Stimulated activated CD4-positive, alpha-beta T cell treated with anti-CD3 and anti-CD28 coated beads, Interleukin-1b, Interleukin-23, amount 100 ng/mL, for 48 hours (primary cell): Measurements from ENCODE around the gene C2CD2L.
"Not testable (repeated sequence)": the region's sequence is repeated elsewhere in the genome, so short reads cannot be mapped to it uniquely, and the experiment has no call there.

ENCODE experiments used
- DNase-seq: peaks from one replicate; pipeline ENCODE4 v3.0.0-alpha.2; 2020

C2CD2L gene

DNA sequence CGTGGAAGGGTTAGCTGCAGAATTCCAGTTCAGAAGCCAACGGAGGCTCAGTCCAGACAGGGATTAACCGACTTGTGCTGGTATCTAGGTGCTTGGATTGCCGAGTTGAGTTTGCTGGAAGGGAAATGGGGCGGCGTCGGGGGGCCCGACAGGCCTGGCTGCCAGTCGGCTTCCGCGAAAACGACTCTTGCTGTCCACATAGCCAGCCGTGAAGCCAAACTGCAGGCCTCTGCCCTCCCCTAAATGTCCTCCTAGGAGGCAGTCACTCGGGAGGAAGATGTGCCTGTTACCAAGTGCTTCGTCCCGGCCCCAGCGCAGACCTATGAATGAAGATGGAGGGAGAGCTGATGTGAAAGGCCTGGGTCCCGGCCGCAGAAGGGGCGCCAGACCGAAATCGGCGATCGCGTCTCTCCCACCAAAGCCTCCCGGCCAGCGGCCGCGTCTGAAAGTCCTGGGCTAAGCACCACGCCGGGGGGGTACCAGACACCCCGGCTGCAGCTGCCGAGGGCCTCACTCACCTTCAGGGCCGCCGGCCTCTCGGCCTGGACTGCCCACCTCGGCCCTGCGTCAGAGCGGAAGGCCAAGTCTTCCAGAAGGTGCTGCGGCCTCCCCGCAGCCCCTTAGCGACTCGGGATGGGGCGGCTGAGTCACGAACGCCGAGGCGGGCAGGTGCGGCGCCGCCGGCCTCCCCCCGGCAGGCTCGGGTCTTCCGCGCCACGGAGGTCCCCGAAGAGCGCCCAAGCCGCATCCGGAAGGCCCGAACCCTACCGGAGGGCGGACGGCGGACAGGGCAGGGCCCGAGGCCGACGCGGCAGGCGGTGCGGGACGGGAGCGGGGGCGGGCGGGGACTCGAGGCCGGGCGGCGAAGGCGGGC lies 13.0 kb upstream of the C2CD2L start:
- peak; percentile 45 for DNase-seq

DNA sequence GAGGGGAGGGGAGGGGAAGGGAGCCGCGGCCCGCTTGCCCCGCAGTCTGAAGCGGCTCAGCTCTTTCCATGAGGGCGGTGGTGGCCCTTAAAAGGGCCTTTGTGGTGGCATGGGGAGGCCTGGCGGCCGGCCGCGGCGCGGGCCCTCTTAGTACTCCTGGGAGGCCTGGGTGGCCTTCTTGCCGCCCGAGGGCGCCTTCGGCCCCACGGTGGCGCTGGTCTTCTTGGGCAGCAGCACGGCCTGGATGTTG lies 12.4 kb upstream of the C2CD2L start:
- no peak for DNase-seq

DNA sequence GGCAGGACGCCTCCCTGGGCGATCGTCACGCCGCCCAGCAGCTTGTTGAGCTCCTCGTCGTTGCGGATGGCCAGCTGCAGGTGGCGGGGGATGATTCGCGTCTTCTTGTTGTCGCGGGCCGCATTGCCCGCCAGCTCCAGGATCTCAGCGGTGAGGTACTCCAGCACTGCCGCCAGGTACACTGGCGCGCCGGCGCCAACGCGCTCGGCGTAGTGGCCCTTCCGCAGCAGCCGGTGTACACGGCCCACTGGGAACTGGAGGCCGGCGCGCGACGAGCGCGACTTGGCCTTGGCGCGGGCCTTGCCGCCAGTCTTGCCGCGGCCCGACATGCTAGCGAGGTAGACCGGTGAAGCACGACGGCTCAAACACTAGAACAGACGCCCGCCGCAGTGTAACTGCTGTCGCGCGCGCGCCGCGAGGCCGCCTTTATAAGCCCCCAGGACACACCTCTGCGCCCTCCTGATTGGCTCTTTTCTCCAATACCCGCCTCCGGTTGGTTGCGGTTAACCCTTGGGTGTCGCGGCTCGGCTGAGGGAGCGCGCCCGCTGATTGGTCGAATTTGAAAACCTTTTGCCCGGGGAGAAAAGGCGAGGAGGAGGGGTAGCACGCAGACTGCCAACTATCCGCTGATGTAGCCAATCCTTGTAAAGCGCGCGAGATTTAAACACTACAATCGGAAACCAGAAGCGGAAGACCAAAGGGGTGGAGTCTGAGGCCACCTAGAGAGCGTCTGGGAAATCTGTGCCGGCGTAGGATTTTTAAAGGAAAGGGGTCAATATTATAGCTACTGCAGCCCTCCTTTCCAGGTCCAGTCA lies 11.9 kb upstream of the C2CD2L start:
- peak; percentile 100 for DNase-seq

DNA sequence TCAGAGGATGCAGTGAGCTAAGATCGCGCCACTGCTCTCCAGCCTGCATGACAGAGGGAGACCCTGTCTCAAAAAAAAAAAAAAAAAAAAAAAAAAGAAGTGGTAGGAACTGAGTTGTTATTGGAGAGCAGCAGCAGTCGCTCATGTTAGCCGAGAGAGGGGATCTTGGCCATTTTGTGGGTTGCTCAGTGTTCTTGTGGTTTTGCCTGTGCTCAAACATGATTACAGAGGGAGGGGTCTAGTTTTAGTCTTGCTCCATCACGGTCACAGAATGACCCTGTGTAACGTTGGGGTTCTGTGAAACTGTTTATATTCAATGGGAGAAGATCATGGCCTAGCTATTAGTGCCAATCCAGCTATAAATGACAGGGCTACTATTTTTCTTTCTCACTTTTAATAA lies 7.4 kb upstream of the C2CD2L start:
- DNase-seq: no peak

DNA sequence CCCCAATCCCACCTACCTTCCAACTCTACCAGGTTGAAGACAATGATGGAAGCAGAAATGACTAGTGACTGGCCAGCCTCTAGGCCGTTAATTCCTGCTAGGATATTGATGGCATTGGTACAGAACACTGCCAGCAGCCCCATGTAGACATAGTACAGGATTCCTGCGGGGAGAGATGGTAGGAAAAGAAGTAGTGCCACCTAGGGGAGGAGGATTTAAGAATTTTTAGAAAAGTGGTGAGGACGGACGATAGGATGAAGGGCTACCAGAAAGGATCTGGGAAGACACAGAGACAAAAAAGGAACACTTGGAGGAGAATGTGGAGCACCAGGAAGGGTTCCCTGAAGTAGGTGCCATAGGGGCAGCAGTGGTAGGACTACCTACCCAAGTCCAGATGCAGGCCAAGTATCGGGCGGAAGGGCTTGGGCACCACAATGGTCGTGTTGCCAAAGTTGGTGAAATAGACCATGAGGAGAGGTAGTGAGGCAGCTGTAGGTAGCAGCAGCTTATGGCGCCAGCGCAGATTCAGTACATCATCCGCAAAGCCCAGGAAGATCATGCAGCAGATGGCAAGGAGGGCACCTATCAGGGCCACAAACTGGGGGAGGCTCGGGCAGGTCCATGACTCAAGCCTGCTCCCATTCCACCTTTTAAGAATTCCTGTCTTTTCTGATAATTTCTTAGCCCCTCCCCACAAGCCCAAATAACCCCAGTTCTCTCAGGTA lies 6.7 kb upstream of the C2CD2L start:
- DNase-seq: no peak

DNA sequence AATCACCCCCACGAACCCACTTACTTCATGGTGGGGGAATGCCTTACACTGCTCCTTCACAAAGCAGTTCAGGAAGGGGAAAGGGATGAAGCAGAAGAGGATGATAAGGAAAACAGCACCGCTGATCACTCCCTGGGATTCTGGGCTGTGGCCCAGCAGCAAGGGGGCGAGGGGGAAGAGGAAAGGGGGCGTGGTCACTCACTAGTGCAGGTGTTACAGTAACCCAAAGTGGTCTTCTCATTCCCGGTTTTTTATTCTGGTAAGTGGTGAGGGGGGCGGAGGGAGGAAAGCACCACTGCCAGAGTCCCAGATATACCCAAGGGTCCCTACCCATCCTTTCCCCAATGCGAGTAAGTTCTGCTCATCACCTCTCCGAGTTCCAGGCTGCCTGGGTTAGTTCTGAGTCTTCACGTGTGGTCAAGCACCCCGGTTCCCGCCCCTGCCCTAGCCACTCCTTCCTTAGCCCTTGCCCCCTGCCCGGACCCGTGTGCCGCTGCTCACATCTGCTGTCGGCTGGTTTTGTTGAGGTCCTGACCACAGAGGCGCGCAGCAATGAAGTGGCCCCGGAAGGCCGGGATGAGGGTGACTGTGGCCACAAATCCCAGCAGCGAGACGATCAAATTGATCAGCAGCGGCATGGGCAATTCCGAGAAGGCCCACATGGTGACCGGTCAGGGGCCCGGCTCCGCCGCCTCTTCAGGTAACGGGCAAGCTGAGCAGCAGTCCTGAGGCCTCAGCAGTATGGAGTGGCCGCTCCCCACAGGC lies 6.0 kb upstream of the C2CD2L start:
- peak; percentile 37 for DNase-seq

DNA sequence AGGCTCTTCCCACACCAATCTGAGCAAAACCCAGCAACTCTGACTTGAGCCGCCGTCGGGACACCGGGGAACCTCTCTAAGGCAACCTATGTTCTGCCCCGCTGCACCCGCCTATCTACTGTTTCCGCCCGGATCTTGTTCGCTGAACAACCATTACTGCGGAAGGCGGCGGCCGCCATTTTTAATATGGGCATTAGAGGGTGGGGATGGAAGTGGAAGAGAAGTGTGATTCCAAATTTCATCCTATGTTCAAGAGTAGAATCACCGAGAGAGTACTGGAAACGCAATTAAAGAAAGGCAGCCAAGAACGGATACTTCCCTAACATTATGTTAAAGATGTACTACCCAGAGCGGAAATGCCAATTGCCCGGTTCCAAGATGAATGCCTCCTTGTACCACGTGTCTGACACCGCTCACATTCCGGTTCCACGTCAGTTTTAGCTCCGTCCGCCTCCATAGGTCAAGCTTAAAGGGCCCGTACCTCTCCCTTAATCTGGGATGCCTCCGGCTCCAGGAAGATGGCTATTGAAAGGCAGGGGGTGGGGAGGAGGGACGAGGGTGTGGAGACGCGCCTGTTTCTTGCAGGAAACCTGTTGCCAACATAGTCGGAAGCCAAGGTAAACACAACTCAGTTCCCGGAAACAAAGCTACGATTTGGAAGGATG lies 5.3 kb upstream of the C2CD2L start, which contains the start of gene DPAGT1:
Gene DPAGT1, minus strand, starts transcription at position 95 of the 665 bp plus-strand sequence. CDS start 198 bp downstream, outside the sequence.
- peak; percentile 88 for DNase-seq

DNA sequence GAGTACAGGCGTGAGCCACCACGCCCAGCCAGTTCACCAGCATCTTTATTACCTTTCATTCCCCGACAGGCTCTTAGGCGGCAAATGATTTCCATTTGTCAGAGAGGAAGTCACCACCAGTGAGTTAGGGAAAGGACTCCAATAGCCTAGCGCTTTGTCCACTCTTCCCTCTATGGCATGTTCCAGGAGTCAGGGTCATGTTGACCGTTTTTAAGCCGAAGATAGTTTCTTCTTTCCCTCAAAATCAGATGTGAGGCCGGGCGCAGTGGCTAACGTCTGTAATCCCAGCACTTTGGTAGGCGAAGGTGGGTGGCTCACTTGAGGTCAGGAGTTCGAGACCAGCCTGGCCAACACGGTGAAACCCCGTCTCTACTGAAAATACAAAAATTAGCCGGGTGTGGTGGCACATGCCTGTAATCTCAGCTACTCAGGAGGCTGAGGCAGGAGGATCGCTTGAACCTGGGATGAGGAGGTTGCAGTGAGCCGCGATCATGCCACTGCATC lies 3.9 kb upstream of the C2CD2L start:
- DNase-seq: not testable (repeated sequence)

DNA sequence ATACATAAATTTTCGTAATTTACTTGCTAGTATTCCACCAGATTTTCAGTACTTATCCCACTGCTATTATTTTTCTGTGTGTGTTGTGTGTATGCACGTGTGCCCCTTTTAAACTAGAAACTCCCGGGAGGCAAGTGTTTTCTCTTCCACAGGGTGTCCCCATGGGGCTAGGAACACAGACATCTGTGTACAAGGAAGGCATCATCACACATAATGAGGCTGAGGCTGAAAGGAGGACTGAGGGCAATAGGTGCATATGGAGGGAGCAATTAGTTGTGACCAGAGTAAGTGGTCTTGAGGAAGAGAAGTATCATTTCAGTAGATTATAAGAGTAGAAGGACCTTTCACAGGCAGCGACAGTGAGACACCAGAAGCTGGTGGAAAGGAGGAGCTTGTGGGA lies 3.4 kb upstream of the C2CD2L start:
- no peak for DNase-seq

DNA sequence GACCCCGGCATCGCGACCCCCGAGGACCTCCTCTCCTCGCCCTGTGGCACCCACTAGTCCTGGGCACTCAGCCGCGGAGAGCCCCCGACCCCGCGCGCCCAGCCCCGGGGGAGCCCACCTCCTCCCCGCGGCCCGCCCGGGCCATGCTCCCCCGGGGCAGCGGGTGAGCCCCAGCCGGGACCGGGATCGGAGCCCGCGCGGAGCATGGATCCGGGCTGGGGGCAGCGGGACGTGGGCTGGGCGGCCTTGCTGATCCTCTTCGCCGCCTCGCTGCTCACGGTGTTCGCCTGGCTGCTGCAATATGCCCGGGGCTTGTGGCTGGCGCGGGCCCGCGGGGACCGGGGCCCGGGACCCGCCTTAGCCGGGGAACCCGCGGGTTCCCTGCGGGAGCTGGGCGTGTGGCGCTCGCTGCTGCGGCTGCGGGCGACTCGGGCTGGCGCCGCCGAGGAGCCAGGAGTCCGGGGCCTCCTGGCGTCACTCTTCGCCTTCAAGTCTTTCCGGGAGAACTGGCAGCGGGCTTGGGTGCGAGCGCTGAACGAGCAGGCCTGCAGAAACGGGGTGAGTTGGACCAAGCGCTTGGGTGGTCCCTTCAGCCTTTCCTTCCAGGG lies 498 bp downstream of the C2CD2L start:
- no peak for DNase-seq

DNA sequence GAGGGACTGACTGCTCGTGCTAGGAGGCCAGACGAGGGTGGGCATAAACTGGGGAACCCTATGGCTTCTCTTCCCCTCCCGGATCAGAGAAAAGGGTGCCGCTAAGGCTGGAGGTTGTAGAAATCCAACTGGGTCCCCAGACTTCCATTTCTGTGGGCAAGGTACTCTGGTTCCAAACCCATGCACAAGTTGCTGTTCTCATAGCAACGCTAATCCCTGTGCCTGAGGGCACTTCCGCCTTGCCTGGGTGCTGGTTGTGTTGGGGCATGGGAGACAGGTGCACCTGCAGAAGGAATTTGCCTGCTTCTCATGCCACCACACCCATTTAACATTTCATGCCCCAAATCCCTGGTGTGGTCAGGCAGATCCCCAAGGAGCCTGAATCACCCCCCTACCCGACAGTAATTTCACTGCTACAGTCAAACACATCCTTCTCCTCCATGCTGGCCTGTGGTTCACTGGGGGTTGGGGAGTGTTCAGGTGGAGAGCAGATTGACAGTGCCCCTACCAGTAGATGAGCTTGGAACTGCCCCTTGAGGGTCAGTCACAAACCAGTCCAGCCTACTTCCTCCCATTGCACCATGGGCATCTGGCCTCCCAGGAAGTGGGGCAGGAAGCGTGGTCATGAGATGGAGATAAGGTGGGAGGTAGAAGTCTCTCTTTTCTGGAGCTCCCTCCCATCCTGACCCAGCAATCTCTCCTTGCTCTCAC lies 1.2 kb downstream of the C2CD2L start:
- DNase-seq: peak; percentile 36

DNA sequence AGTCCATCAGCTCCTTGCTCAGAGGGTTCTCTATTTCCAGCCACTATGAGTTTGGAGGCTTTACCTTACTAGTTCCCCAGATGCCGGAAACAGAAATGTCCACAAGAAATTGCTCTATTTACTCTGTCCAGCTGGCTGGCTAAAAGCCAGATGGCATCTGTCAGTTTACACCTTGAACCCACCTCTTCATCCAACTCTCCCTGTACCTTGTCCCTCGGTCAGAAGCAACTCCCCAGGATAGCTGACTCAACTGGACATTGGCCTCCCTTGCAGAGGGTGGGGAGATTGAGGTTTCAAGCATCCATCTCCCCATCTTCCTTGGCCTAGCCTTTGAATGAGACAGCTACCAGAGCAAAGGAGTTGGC lies 1.7 kb downstream of the C2CD2L start:
- no peak for DNase-seq

DNA sequence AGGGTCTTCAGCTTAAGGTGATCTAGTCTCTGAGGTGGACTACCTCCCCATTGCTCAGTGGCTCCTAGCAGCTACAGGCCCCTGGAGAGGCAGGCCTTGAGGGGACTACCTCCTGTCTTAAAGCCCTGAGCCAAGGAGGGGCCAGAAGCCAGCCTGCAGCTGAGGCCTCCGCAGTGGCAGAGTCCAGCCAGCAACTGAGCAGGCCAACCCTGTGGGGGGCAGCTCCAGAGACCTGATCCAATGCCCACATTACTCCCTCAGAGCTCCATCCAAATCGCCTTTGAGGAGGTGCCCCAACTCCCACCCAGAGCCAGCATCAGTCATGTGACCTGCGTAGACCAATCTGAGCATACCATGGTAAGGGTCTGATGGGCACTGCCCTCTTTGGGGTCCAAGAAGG lies 2.7 kb downstream of the C2CD2L start:
- DNase-seq: no peak

DNA sequence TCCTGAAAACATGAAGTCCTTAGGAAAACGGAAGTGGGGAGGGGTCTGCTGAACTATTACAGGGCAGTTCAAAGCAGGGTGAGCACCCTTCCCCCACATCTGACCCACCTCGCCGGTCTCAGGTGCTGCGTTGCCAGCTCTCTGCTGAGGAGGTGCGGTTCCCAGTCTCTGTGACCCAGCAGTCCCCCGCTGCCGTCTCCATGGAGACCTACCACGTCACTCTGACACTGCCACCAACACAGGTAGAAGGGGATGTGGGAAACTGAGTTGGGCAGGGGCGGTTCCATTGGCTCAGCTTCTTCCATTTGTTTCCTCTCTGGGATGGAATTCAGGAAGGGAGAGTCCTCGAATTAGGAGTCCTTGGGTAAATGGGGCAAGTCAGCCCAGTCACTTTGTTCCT lies 3.3 kb downstream of the C2CD2L start:
- no peak for DNase-seq

DNA sequence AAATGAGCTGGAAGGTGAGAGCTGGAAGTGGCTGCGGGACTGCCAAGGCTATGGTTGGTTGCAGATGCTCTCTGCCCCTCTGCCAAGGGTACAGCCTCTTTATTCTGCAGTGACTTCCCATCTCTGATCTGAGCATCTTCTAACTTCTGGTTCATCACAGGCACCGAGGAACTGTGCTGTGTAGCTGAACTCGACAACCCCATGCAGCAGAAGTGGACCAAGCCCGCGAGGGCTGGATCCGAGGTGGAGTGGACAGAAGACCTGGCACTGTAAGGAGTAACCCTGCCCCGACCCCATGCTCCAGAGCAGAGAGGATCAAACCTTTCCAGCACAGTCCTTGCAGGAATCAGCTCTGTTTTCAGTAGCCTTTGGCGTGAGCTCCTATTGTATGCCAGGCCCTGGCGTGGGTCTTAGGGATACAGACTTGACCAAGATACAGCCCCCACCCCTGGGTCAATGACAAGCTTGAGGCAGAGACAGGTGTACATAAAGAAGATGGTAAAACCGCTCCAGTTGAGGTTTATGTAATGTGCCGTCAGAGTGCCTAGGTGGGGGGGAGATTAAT lies 4.3 kb downstream of the C2CD2L start:
- no peak for DNase-seq

DNA sequence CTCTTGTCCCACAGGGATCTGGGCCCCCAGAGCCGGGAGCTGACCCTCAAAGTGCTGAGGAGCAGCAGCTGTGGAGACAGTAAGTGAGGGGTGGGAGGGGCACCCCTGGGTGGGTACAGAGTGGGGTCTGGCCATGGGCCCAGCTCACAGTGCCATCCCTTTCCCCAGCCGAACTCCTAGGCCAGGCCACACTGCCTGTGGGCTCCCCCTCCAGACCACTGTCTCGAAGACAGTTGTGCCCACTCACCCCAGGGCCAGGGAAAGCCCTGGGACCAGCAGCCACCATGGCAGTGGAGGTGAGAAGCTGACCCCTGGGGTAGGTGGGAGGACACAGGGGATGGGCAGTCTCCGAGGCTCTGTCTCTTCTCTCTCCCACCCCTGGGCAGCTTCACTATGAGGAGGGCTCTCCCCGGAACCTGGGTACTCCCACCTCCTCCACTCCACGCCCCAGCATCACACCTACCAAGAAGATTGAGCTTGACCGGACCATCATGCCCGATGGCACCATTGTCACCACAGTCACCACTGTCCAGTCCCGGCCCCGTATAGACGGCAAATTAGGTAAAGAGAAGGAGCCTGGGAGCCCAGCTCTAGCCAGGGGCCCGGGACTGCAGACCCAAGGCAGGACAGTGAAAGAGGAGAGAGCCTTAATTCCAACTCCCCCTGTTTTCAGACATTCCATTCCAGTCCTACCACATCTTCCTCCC lies 5.3 kb downstream of the C2CD2L start:
- no peak for DNase-seq

DNA sequence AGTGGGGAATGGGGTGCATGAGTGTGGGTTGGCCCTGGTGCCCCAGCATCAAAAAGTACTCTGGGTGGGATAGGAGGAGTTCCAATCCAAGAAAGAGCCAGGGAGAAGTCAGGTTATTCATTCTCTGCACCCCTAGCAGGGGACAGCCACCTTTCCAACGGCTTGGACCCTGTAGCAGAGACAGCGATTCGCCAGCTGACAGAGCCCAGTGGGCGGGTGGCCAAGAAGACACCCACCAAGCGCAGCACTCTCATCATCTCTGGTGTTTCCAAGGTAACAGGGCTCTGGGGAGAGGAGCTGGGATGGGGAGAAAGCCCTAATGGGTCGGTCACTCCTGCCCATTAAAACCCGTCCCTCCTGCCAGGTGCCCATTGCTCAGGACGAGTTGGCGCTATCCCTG lies 6.6 kb downstream of the C2CD2L start:
- no peak for DNase-seq

DNA sequence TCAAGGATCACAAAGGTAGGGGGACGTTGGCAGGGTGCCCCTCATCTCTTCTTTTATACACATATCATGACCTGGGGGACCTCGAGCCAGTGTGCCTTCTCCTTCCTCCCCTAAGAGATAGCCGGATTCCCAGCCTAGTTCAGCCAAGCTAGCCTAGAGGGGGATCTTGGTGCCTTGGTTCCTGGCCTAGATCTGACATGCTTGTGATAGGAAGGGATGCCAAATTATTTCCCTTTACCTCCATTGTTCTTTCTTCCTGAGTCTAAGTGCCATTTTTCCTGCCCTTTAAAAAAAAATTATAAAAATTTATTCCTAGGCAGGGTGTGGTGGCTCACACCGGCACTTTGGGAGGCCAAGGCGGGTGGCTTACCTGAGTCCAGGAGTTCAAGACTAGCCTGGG lies 7.2 kb downstream of the C2CD2L start:
- no peak for DNase-seq

DNA sequence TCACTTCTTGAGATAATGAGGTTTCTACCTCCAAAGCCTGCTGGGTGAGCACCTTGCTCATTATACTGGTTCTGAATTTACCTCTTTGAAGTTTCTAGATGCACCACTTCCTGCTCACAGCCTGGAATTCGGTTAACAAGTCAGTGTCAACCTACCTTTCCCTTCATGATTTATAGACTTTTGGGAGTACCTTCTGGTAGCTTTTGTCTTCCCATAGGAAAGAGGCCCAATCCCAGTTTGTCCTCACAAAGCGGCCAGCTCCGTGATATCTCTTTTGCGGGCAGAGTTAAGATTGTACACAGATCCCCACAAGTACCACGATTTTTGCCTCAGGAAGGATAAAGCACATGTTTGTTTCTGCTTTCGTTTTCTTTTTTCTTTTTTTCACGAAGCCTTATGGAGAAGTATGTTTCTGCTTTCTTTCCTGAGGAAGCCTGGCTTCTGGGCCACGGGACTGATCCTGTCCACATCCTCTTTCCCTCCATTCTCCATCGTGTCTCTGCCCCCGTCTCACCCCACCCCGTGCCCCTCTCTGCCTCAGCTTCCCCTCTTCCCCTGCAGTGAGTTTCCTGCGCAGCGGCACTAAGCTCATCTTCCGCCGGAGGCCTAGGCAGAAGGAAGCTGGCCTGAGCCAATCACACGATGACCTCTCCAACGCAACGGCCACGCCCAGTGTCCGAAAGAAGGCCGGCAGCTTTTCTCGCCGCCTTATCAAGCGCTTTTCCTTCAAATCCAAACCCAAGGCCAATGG lies 8.5 kb downstream of the C2CD2L start:
- DNase-seq: peak; percentile 19
